ENCODE measurements around the gene ABCG8.

ABCG8 gene

GRCh38 chr2:43884689-43885088 is 45.9 kb downstream of the ABCG8 start:
- H4K20me1 ChIP-seq (ENCODE audit: insufficient read depth, low read length), result no peaks in the 10 kb centered on the region
- TF ChIP-seq EZH2 (IDR thresholded peaks at IDR 0.05; ENCODE audit: borderline replicate concordance, low read depth, low read length, severe bottlenecking), result no peak
- TF ChIP-seq CTCF (IDR thresholded peaks at IDR 0.05; ENCODE audit: borderline replicate concordance, extremely low read depth, low read length, poor library complexity, severe bottlenecking), result no peak
- no peaks in the 10 kb centered on the region for H3K9me3 ChIP-seq (ENCODE audit: insufficient read depth, low read length, severe bottlenecking)
- H3K79me2 ChIP-seq (ENCODE audit: insufficient read depth, low read length), result no peaks in the 10 kb centered on the region
- no peaks in the 10 kb centered on the region for H3K27me3 ChIP-seq (ENCODE audit: insufficient read depth, low read length, poor library complexity)
- no peak overlapping the region for H2AFZ ChIP-seq (ENCODE audit: low read depth, low read length)
- no peak overlapping the region for H3K4me3 ChIP-seq (ENCODE audit: low read depth in 1 of 2, low read length in 2 of 2)
- ATAC-seq (ENCODE audit: insufficient read depth, low read depth), result no peak
- H3K9ac ChIP-seq (ENCODE audit: low read depth, low read length), result no peak overlapping the region
- no peak overlapping the region for H3K4me2 ChIP-seq (ENCODE audit: insufficient read depth, low read length)
- DNase-seq, result no peak
- H3K36me3 ChIP-seq (ENCODE audit: insufficient read depth, low read length), result peaks cover 34% of the 10 kb centered on the region
- no peak overlapping the region for H3K27ac ChIP-seq (ENCODE audit: low read length)
- H3K4me1 ChIP-seq (ENCODE audit: insufficient read depth, low read length), result no peaks in the 10 kb centered on the region

- no peak overlapping the region for H3K9ac ChIP-seq (ENCODE audit: low read depth, low read length)
- DNase-seq (no peak), ATAC-seq (ENCODE audit: insufficient read depth, low read depth) (no peak)
- no peak for TF ChIP-seq EZH2 (IDR thresholded peaks at IDR 0.05; ENCODE audit: borderline replicate concordance, low read depth, low read length, severe bottlenecking)
- no peak for TF ChIP-seq CTCF (IDR thresholded peaks at IDR 0.05; ENCODE audit: borderline replicate concordance, extremely low read depth, low read length, poor library complexity, severe bottlenecking)
- H2AFZ ChIP-seq (ENCODE audit: low read depth, low read length), result no peak overlapping the region
- no peaks in the 10 kb centered on the region for H3K79me2 ChIP-seq (ENCODE audit: insufficient read depth, low read length)
- no peaks in the 10 kb centered on the region for H3K4me1 ChIP-seq (ENCODE audit: insufficient read depth, low read length)
- no peak overlapping the region for H3K27ac ChIP-seq (ENCODE audit: low read length)
- no peaks in the 10 kb centered on the region for H3K27me3 ChIP-seq (ENCODE audit: insufficient read depth, low read length, poor library complexity)
- peaks cover 39% of the 10 kb centered on the region for H3K36me3 ChIP-seq (ENCODE audit: insufficient read depth, low read length)
- H4K20me1 ChIP-seq (ENCODE audit: insufficient read depth, low read length), result no peaks in the 10 kb centered on the region
- no peak overlapping the region for H3K4me3 ChIP-seq (ENCODE audit: low read depth in 1 of 2, low read length in 2 of 2)
- H3K4me2 ChIP-seq (ENCODE audit: insufficient read depth, low read length), result no peak overlapping the region
- no peaks in the 10 kb centered on the region for H3K9me3 ChIP-seq (ENCODE audit: insufficient read depth, low read length, severe bottlenecking)
These were observed 46.4 kb downstream of the ABCG8 start for GRCh38 chr2:43885132-43885632.

DNA sequence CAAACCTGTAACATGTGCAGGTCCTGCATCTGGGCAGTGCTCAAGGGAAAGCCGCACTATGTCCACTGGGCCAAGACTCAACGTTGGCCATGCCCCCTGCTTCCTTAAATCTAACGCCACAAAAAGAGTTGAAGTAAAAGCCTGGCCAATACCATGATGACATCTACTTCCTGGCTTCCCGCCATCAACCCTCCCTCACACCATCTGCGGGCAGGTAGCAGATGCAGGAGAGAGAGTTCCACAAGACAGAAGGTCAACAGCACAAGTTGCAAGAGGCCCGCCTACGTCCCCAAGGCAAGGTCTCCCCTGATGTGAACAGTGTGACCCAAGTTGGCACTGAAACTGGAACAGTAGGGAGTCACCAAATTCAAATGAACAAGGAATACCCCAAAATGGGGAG is 48.4 kb downstream of the ABCG8 start:
- H3K36me3 ChIP-seq (ENCODE audit: insufficient read depth, low read length), result peaks cover 57% of the 10 kb centered on the region
- DNase-seq (no peak), ATAC-seq (ENCODE audit: insufficient read depth, low read depth) (no peak)

More for the DNA sequence above, 48.4 kb downstream of the ABCG8 start:
- Histone ChIP-seq H3K4me1 (ENCODE audit: insufficient read depth, low read length) (no peaks in the 10 kb centered on the region), H3K4me3 (ENCODE audit: low read depth in 1 of 2, low read length in 2 of 2) (no peak overlapping the region), H3K79me2 (ENCODE audit: insufficient read depth, low read length) (no peaks in the 10 kb centered on the region), H4K20me1 (ENCODE audit: insufficient read depth, low read length) (no peaks in the 10 kb centered on the region), H3K9ac (ENCODE audit: low read depth, low read length) (no peak overlapping the region), H3K9me3 (ENCODE audit: insufficient read depth, low read length, severe bottlenecking) (no peaks in the 10 kb centered on the region), H3K27ac (ENCODE audit: low read length) (no peak overlapping the region), H3K27me3 (ENCODE audit: insufficient read depth, low read length, poor library complexity) (no peaks in the 10 kb centered on the region), H3K4me2 (ENCODE audit: insufficient read depth, low read length) (no peak overlapping the region), H2AFZ (ENCODE audit: low read depth, low read length) (no peak overlapping the region)
- TF ChIP-seq CTCF (IDR thresholded peaks at IDR 0.05; ENCODE audit: borderline replicate concordance, extremely low read depth, low read length, poor library complexity, severe bottlenecking) (no peak), EZH2 (IDR thresholded peaks at IDR 0.05; ENCODE audit: borderline replicate concordance, low read depth, low read length, severe bottlenecking) (no peak)

Data from DND-41 (cell line).